ENCODE results near the gene DYRK2. TPM values are rescaled to one million over a fixed set of nuclear protein-coding genes. Genes with fewer than 3 reads are reported as not detected.

The DYRK2 gene
- polyA plus RNA-seq (2013, experiment 1 of 2; ENCODE audit: insufficient read length) = 44.2 TPM
- 49.5 TPM for polyA plus RNA-seq (2013, experiment 2 of 2; ENCODE audit: insufficient read length)

DNA sequence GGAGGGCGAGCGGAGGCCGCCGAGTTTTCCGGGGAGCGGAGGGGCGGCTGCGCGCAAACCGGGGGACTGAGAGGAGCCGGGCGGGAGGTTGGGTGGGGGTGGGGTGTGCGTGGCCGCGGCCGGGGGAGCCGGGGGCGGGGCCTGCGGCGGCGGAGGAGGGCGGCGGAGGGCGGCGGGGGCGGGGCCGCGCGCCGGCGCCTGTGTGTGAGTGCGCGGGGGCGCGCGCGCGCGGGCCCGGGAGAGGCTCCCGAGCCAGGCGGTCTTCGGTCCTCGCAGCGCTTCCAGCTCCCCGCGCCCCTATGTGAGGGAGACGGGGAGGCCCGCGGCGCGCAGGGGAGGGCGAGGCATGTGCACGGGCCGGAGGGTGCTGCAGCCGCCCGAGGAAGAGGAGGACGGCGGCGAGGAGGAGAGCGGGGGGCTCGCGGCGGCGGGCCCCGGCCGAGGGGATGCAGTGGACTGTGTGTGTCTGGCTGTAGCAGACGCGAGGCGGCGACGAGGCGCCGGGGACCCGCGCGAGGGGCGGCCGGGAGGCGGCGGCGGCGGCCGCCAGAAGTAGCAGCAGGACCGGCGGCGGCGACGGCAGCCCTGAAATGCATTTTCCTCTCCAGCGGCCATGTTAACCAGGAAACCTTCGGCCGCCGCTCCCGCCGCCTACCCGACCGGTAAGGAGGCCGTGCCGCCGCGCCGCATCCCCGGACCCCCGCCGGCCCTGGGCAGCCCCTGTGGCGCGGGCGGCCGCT, at the start of gene DYRK2:
DYRK2 (plus strand) TSS at position 225 of the 740 bp plus-strand sequence; CDS start at position 614, 389 bp downstream.
- DNase-seq = peak; percentile 84

DNA sequence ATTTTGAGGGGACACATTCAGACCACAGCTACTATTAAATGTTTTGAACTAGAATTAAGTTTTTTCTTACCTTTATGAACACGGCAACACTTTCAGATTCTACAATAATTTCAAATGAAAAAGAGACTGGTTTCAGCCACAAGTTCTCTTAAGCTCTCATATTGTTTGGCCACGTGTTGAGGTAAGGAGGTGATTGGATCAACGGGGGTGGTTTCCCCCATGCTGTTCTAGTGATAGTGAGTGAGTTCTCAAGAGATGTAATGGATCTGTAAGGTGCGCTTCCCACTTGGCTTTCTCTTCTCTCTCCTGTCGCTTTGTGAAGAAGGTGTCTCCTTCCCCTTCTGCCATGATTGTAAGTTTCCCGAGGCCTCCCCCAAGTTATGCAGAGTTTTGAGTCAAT, 48.9 kb upstream of the DYRK2 start:
- DNase-seq = no peak

DNA sequence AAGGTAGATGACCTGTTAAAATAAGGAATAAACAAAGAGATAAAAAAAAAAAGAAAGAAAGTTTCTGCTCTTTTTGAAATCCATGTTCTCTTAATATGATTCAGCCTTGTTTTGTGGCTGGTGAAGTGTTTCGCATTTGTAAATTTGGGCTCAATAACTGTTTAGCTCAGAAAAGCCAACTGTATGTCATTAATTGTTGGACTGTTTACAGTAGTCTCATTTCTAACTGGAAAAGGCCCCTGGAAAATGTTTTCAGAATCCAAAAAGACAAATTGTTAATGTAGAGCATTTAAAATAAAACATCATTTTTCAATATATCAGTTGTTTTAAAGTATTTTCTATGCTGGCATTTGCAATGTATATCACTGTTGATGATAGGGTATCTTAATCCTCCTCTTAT, 47.4 kb upstream of the DYRK2 start:
- no peak for DNase-seq

DNA sequence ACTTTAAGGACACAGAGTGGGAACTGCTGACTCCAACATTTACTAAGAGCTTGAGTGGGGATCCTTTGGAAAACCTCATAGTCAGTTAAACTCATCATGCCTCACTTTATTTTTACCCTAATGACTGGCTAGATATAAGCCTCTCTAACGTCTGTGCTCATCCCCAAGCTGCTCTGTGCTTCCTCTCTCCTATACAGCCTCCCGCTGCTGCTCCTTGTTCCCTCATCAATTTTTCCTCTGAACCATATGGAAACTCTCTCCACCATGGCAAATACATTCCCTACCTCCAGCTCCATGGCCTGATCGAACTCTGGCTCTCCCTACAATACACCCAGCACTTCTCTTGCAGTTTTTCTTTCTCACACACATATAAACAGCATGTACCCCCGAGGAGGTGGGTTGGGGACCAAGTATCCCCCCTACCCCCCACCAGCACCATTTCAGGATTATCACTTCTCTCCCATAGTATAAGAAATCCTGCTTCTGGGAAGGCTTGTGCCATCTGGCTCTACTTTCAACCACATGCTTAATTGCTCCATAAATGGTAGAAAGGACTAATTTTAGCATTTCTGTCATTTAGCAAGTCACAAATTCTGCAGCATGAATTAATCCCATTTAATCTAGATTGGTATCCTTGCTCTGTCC, 39.2 kb upstream of the DYRK2 start:
- no peak for DNase-seq

DNA sequence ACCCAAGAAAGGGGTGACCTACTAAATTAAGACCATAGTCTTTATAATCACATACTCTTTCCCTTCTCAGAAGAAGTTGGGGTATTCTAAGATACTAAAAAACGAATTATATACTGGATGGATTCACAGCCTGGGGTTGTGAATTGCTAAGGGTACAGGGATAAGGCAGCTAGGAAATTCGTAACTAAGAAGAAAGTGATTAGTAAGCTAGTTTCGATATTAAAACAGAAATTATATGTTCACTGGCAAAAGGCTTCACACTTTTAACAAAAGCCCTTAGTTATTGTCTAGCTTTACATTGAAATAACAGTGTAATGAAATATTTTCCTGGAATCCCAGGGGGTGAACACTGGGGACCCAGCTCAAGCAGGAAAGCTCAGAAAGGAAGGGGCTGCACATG, 35.5 kb upstream of the DYRK2 start:
- no peak for DNase-seq

DNA sequence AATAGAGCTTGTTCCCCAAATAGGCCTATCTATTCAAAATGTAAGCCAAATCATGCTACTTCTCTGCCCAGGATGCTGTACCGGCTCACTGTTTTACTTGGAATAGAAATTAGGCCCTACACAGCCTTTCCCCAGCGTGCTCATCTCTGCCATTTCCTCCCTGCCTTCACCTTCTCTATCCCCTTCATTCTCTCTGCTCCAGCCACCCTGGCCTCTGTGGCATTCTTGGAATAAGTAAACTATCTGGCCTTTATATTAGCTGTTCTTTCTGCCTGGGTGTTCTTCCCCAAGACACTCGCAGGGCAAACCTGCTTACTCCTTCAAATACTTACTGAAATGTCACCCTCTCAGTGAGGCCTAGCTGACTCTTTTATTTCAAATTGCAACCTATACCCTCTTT, 30.9 kb upstream of the DYRK2 start:
- DNase-seq = no peak

DNA sequence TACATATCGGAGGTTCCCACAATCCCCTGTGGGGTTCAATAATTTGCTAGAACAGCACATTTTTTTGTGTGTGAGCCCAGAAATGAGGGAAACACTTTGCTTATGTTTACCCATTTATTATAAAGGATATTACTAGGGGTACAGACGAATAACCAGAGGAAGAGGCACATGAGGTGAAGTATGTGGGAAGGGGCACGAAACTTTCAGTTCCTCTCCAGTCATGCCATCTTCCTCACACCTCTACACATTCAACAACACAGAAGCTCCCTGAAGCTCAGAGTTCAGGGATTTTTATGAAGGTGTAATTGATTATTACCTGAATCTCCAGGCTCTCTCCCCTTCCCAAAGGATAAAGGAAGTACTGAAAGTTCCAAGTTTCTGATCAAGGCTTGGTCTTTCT, 30.2 kb upstream of the DYRK2 start:
- DNase-seq = no peak

DNA sequence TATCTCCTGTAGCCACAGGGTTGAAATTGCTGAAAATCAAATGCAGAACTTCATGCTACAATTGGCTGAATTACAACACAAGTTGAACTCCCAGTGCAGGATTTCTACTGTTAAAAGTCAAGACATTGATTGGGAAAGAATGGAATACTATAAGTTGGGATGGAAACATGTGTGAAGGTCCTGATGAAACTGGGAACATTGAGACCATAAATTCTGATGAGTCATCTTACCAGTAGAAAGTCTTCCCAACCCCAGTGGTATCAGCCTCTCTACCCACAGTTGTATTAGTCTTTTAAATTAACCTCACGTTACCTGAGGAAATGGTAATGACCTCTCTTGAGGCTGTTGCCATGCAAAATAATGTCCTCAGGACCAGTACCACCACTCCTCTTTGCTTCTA, 27.4 kb upstream of the DYRK2 start:
- no peak for DNase-seq

DNA sequence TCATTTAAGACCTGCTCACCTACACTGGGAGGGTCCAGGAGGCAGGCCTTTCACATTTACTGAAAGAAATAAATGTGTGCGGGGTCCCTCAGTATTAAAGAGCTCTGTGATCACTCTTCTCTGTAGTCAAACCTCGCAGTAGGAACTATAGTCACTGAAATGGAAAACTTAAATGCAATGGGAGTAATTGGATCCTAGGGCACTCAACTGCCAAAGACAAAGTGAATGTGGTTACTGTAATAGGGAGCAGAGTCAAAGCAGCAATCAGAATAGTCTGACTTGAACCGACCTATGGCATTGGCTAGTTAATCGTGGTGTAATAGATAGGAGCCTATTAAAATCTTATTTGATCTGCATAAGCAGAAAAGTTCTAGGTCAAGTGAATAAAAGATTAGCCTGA, 26.6 kb upstream of the DYRK2 start:
- no peak for DNase-seq

DNA sequence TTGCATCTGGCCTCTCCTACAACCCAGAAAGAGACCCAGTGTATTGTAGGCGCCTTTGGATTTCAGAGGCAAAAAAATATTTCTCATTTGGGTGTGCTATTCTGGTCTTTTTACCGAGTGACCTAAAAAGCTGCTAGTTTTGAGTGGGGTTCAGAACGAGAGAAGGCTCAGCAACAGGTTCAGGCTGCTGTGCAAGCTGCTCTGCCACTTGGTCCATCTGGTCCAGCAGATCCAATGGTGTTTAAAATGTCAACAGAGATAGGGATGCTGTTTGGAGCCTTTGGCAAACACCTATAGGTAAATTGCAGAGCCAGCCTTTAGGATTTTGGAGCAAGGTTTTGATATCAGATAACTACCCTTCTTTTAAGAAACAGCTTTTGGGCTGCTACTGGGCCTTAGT, 25.3 kb upstream of the DYRK2 start:
- no peak for DNase-seq

DNA sequence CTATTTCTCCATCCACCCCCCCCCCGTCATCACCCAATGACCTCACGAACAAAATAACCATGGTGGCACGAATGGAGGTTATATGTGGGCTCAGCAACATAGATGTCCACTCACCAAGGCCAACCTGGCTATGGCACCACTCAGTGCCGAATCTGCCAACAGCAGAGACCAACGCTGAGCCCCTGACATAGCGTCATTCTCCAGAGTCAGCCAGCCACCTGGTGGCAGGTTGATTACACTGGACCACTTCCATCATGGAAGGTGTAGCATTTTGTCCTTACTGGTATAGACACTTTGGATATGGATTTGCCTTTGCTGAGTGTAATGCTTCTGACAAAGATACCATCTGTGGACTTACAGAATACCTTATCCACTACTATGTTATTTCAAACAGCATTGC, 24.2 kb upstream of the DYRK2 start:
- DNase-seq = no peak

DNA sequence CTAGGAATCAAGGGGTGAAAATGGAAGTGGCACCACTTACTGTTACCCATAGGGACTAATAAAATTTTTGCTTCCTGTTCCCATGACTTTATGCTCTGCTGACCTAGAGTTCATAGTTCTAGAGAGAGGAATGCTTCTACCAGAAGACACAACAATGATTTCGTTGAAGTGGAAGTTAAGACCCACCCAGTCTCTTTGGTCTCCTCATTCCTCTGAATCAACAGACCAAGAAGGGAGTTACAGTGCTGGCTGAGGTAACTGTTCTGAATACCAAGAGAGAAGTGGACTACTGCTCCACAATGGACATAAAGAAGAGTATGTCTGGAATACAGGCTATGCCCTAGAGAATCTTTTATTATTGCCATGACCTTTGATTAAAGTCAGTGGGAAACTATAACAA, 23.5 kb upstream of the DYRK2 start:
- DNase-seq = peak; percentile 53

DNA sequence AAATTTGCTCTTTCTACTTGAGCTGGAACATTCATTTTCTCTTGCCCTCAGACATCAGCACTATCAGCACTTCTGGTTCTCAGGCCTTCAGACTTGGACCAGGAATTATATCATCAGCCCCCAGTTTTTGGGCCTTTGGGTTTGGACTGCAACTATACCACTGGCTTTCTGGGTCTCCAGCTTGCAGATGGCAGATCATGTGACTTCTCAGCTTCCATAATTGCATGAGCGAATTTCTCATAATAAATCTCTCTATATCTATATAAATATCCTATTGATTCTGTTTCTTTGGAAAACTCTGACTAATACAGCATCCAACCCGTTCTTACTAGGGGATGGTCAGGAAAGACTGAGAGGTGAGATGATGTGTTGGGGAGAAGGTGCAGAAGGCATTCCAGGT, 22.4 kb upstream of the DYRK2 start:
- no peak for DNase-seq

DNA sequence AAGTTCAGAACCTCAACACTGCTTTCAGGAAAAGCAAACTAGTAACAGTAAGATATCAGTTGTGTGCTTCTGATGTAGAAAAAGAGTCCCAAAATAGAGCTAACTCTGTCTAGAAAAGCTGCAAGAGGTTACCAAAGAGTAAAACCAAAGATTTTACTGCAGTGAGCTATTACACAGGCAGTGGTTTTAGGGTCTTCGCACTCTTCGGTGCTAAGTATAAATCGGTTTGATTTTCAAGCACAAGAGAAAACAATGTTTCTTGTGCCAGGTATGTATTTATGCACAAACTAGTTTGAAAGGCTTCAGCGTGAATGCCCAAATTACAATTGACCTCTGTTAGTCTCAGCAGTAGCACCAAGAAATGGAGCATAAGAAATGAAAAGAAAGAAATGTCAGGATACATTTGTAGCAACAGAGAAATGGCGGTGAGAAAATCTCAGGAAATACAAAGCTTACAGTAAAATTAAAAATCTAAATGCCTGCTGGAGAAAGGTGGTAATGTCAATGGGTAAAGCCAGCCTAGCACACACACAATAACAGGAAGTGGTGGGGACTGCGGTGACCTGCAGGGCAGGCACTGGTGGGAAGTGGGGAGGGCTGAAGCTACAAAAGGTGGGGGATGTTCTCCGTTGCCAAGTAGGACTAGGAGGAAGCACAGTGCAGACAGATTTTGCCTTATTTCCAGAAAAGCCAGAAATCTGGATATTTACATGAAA, 18.0 kb upstream of the DYRK2 start:
- no peak for DNase-seq

DNA sequence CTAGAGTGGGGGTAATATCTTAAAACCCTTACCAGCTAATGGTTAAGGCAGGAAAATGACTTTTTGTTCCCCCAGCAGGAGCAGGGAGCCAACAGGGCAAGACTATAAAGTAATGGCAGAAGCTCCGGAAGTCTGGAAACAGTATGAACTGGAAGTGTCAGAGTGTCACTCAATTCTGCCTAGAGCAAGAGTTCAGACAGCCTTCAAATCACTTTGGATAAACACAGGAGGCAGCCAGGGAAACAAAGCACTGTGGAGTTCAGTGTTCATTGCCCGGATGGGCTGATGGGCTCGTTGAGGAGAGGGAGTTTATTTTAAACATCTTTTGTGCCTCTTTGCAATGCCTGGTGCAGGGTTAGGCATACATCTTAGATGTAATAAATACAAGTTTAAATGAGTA, 16.5 kb upstream of the DYRK2 start:
- no peak for DNase-seq

DNA sequence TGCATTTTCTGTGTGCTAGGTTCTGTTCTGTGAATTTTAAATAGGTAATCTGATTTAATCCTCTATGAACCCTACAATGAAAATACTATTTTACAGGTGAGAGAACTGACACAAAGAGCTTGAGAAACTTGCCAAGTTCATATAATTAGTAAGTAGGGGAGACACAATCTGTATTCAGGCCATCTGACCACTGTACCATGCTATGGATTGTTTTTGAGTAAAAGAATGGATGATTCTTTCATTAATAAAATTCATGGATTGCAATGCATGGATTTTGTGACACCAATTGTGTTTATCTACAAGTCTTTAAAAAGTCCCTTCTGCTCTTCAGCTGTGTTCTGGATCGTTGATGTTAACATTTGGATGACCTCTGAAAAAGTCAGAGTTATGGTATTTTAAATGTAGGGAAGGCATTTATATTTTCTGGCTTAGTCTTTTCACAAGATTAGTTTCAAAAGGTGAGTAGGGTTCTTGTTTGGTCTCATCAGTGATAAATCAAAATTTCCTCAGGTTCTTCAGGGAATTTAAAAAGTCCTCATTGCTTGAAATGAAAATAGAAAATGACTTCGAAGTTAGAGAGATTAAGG, 15.4 kb upstream of the DYRK2 start:
- no peak for DNase-seq

DNA sequence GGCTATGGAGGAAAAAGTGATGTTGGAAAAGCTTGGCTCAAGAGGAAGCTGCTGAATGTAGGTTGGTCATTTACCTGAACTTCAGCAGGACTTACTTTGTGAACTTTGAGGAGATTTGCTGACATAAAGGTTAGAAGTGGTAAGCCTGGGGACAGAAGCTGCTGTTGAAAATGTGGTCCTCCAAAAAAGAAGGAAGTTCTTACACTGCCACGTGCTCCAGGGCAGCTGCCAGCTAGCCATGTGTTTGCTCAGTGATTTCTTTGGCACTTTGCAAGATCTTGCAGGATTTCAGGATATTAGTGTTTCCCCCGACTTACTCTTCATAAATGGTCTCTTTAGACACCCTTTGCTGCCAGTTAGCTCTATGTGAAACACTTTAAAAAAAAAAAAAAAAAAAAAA, 14.8 kb upstream of the DYRK2 start:
- DNase-seq = no peak

DNA sequence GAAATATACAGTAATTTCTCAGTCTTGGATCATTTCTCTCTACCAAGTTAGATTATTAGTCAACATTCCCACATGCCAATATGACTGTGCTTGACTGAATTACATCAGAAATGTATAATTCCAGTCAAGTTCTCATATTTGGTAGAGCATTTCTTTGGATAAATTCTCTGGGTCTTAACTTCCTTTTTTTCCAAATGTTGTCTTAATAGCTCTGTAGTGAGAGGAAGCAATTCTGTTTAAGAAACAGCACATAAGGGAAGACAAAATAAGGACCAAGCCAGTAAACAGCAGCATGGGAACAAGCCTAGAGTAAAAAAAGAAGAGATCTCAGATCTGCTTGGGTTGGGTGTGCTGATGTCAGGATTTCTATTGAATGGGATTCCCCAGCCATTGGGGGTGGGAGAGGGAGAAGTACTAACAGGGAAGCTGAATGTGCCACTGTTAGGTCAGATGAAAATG, 14.2 kb upstream of the DYRK2 start:
- DNase-seq = no peak

DNA sequence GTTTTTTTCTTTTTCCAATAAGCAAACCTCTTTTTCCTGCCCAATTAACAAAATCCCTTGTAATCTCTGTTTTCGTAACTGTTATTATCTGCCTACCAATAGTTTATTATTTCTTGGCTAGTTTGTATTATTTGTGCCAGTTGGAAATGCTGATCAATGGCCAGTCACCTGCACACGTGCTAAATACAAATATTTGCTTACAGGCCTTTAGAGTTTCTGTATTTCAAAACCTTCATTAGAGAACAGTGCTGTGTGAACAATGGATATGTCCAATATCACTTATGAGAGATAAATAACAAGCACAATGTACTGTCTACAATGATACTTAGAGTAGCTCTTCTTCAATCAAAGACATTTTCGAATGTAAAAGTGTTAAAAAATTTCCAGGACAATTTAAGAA, 10.8 kb upstream of the DYRK2 start:
- DNase-seq = no peak

DNA sequence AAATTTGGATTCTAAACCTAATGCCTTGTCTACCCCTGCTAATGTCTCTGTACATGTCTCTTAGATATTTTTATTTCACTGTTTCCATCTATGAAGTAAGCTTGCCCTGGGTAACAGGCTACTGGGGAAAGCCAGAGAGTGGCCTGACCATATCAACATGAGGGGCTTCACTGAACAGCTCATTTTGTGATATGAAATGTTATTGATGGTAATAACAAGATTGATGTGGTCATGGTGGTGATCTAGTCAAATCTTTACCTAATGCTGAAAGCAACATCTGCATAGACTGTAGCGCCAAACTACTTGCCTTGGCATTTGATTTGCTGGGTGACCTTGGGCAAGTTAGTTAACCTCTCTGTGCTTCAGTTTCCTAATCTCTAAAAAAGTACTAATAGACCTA, 9.9 kb upstream of the DYRK2 start:
- no peak for DNase-seq

DNA sequence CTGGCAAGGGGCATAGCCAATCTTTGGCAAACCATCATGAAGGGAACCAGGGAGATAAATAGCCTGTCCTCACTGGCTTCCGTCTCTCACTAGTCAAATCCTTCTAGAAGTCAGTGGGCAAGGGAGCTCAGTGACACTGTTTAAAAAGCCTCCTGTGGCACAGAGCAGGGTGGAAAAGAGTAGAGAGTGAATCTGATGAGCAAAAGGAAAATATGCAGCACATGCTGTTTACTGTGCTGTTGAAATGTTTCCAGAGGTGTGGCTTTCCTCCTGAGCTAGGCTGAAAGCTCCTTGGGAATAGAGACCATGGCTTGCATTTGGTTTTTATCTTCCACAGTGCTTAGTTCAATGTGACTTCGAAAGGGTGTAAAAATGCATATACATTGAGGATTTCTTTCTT, 7.7 kb upstream of the DYRK2 start:
- DNase-seq = no peak

DNA sequence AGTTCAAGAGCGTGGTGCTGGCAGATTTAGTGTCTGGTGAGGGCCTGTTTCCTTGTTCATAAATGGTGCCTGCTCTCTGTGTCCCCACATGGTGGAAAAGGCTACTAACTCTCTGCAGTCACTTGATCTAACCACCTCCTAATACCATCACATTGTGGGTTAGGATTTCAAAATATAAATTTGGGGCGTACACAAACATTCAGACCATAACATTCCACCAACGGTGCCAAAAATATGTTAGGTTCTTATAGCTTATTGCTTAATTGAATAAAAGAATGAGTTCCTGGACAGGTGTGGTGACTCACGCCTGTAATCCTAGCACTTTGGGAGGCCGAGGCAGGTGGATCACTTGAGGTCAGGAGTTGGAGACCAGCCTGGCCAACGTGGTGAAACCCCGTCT, 3.4 kb upstream of the DYRK2 start:
- no peak for DNase-seq

DNA sequence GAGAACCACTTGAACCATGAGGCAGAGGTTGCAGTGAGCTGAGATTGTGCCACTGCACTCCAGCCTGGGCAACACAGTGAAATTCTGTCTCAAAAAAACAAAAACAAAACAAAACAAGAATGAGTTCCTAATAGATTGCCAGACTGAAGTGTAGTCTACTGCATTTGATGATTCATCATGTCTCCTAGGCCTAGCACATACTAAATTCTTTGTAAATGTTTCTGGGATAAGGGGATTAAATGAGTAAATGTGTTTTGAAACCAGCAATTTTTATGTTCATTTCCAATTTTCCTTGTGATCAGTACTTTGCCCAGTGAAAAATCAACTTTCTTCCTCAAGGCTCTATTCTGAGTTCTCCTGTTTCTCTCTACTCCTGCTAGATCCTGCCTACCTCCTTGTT, 2.9 kb upstream of the DYRK2 start:
- DNase-seq = peak; percentile 79
